ENCODE measurements around the gene SCGB1A1. TPM values are rescaled to one million over a fixed set of nuclear protein-coding genes. Genes with fewer than 3 reads are reported as not detected.

SCGB1A1 gene
- polyA plus RNA-seq, 1 donor from 2014 or later, result not detected

- Histone ChIP-seq H3F3A (ENCODE audit: insufficient read depth, low read length, poor library complexity, severe bottlenecking) (no peaks in the 10 kb centered on the region), H4K20me1 (ENCODE audit: insufficient read depth) (no peaks in the 10 kb centered on the region), H3K9ac (ENCODE audit: low read length) (no peak overlapping the region), H2AFZ (ENCODE audit: low read depth, low read length) (no peak overlapping the region), H3K27me3 (ENCODE audit: insufficient read depth, low read depth, low read length) (no peaks in the 10 kb centered on the region), H3K9me2 (ENCODE audit: insufficient read depth, low read length) (no peaks in the 10 kb centered on the region), H3K27ac (ENCODE audit: low read length) (no peak overlapping the region), H3K79me2 (replicated peaks; ENCODE audit: insufficient read depth, low read length) (no peaks in the 10 kb centered on the region), H3K4me2 (ENCODE audit: low read length) (no peak overlapping the region), H3K4me3 (ENCODE audit: low read length) (no peak overlapping the region), H3K36me3 (ENCODE audit: insufficient read depth, low read length) (no peaks in the 10 kb centered on the region), H3K9me3 (ENCODE audit: low read length) (no peaks in the 10 kb centered on the region)
- TF ChIP-seq CTCF (IDR thresholded peaks at IDR 0.05; ENCODE audit: poor library complexity, severe bottlenecking) (no peak), TAF1 (IDR thresholded peaks at IDR 0.05; ENCODE audit: low read depth) (no peak), REST (IDR thresholded peaks at IDR 0.05; ENCODE audit: borderline replicate concordance) (no peak), EZH2 (IDR thresholded peaks at IDR 0.05; ENCODE audit: borderline replicate concordance, insufficient read depth, low read length, poor library complexity, severe bottlenecking) (no peak), MXI1 (conservative IDR thresholded peaks at IDR 0.05; ENCODE audit: poor library complexity, severe bottlenecking) (no peak)
These were observed 47.6 kb downstream of the SCGB1A1 start for GRCh38 chr11:62466444-62466843.

GRCh38 chr11:62468577-62468976, 49.7 kb downstream of the SCGB1A1 start:
- H3K4me2 ChIP-seq (ENCODE audit: low read length), result no peak overlapping the region
- H3K9me2 ChIP-seq (ENCODE audit: insufficient read depth, low read length), result no peaks in the 10 kb centered on the region
- TF ChIP-seq POLR2AphosphoS5 (IDR thresholded peaks at IDR 0.05), result no peak
- no peaks in the 10 kb centered on the region for H3F3A ChIP-seq (ENCODE audit: insufficient read depth, low read length, poor library complexity, severe bottlenecking)
- H3K9me3 ChIP-seq (ENCODE audit: low read length), result no peaks in the 10 kb centered on the region
- H3K27me3 ChIP-seq (ENCODE audit: insufficient read depth, low read depth, low read length), result no peaks in the 10 kb centered on the region
- H3K79me2 ChIP-seq (replicated peaks; ENCODE audit: insufficient read depth, low read length), result no peaks in the 10 kb centered on the region
- no peaks in the 10 kb centered on the region for H3K36me3 ChIP-seq (ENCODE audit: insufficient read depth, low read length)
- no peak overlapping the region for H3K4me3 ChIP-seq (ENCODE audit: low read length)
- no peak overlapping the region for H3K9ac ChIP-seq (ENCODE audit: low read length)
- H4K20me1 ChIP-seq (ENCODE audit: insufficient read depth), result no peaks in the 10 kb centered on the region
- H2AFZ ChIP-seq (ENCODE audit: low read depth, low read length), result no peak overlapping the region
- no peak overlapping the region for H3K27ac ChIP-seq (ENCODE audit: low read length)

GRCh38 chr11:62471603-62472002, 52.8 kb downstream of the SCGB1A1 start:
- no peaks in the 10 kb centered on the region for H3K79me2 ChIP-seq (replicated peaks; ENCODE audit: insufficient read depth, low read length)
- H3K27me3 ChIP-seq (ENCODE audit: insufficient read depth, low read depth, low read length), result no peaks in the 10 kb centered on the region
- H3K9ac ChIP-seq (ENCODE audit: low read length), result no peak overlapping the region
- no peak for TF ChIP-seq REST (IDR thresholded peaks at IDR 0.05; ENCODE audit: borderline replicate concordance)
- no peak for TF ChIP-seq EZH2 (IDR thresholded peaks at IDR 0.05; ENCODE audit: borderline replicate concordance, insufficient read depth, low read length, poor library complexity, severe bottlenecking)
- no peak for TF ChIP-seq SMC3 (conservative IDR thresholded peaks at IDR 0.05; ENCODE audit: poor library complexity)
- TF ChIP-seq MXI1 (conservative IDR thresholded peaks at IDR 0.05; ENCODE audit: poor library complexity, severe bottlenecking), result no peak
- TF ChIP-seq EP300 (conservative IDR thresholded peaks at IDR 0.05; ENCODE audit: poor library complexity, severe bottlenecking), result no peak
- no peak for TF ChIP-seq CTCF (IDR thresholded peaks at IDR 0.05; ENCODE audit: poor library complexity, severe bottlenecking)
- TF ChIP-seq RAD21 (conservative IDR thresholded peaks at IDR 0.05), result no peak
- TF ChIP-seq TAF1 (IDR thresholded peaks at IDR 0.05; ENCODE audit: low read depth), result no peak
- no peak for TF ChIP-seq POLR2AphosphoS5 (IDR thresholded peaks at IDR 0.05)
- H4K20me1 ChIP-seq (ENCODE audit: insufficient read depth), result no peaks in the 10 kb centered on the region
- H3K36me3 ChIP-seq (ENCODE audit: insufficient read depth, low read length), result no peaks in the 10 kb centered on the region
- H2AFZ ChIP-seq (ENCODE audit: low read depth, low read length), result no peak overlapping the region
- no peak overlapping the region for H3K4me3 ChIP-seq (ENCODE audit: low read length)
- no peak overlapping the region for H3K27ac ChIP-seq (ENCODE audit: low read length)
- H3K9me3 ChIP-seq (ENCODE audit: low read length), result no peaks in the 10 kb centered on the region
- H3K4me2 ChIP-seq (ENCODE audit: low read length), result no peak overlapping the region
- no peaks in the 10 kb centered on the region for H3F3A ChIP-seq (ENCODE audit: insufficient read depth, low read length, poor library complexity, severe bottlenecking)
- H3K9me2 ChIP-seq (ENCODE audit: insufficient read depth, low read length), result no peaks in the 10 kb centered on the region

Data from neural cell (in vitro differentiated cells).